K562 (cell line): ENCODE results near the gene HMCN1. TPM values are rescaled to one million over a fixed set of nuclear protein-coding genes. Genes with fewer than 3 reads are reported as not detected.

Experiments
- ASH1L ChIP-seq: fragments of 450-650 bp; IDR thresholded peaks from 2 replicates; pipeline ENCODE4 v1.6.1; 2018; ENCODE audit warnings: borderline replicate concordance, mild to moderate bottlenecking, low read depth; ENCODE audit not compliant: partially characterized antibody
- BACH1 ChIP-seq: fragments of 200-800 bp; sonication (Bioruptor generic); IDR thresholded peaks from 2 replicates; pipeline ENCODE4 v1.6.1; 2016; ENCODE audit warnings: missing genetic modification characterization, missing compliant biosample characterization
- BCL6 ChIP-seq: fragments of 250-450 bp; sonication (Bioruptor Pico); IDR thresholded peaks from 2 replicates; pipeline ENCODE4 v1.4.0; 2020
- CXXC5 ChIP-seq: fragments of 250-450 bp; sonication (Bioruptor Pico); IDR thresholded peaks from 2 replicates; pipeline ENCODE4 v1.8.0; 2022; ENCODE audit warnings: inconsistent platforms, mild to moderate bottlenecking, moderate library complexity
- EWSR1 ChIP-seq: fragments of 450-650 bp; IDR thresholded peaks from 2 replicates; pipeline ENCODE4 v1.6.1; 2018; ENCODE audit warnings: borderline replicate concordance, mild to moderate bottlenecking, low read depth, moderate library complexity; ENCODE audit not compliant: partially characterized antibody
- FOXJ3 ChIP-seq: sonication (generic); formaldehyde crosslinking; IDR thresholded peaks from 2 replicates; pipeline ENCODE4 v1.4.0; 2020; ENCODE audit warnings: mild to moderate bottlenecking, missing genetic modification reagents
- GATA2 ChIP-seq: sonication (generic); formaldehyde crosslinking; IDR thresholded peaks from 2 replicates; pipeline ENCODE4 v1.4.0; 2020; ENCODE audit warnings: mild to moderate bottlenecking, missing genetic modification reagents
- KAT2B ChIP-seq: IDR thresholded peaks from one replicate; pipeline ENCODE4 v1.6.1; 2012; ENCODE audit warnings: low read depth, mild to moderate bottlenecking, control low read depth, inconsistent platforms, low read length, moderate library complexity
- KDM5B ChIP-seq: fragments of 200-600 bp; sonication (generic); IDR thresholded peaks from 2 replicates; pipeline ENCODE4 v1.6.1; 2012; ENCODE audit warnings: low read depth, mild to moderate bottlenecking, moderate library complexity, low read length, control low read depth, inconsistent platforms; ENCODE audit not compliant: insufficient replicate concordance
- NFYB ChIP-seq: IDR thresholded peaks from 2 replicates; pipeline ENCODE4 v1.6.1; 2011; ENCODE audit warnings: mild to moderate bottlenecking, moderate library complexity; ENCODE audit not compliant: insufficient read length; ENCODE audit errors: extremely low read depth
- NRF1 ChIP-seq, 2 experiments: fragments of 450-650 bp; IDR thresholded peaks in 1 of 2; conservative IDR thresholded peaks in 1 of 2; 2 replicates each; pipeline ENCODE4 v1.6.1; 2014; ENCODE audit warnings: mild to moderate bottlenecking in 2 of 2
- RAD21 ChIP-seq, 2 experiments: fragments of 250-450 bp in 1 of 2; fragments of 450-650 bp in 1 of 2; sonication (Bioruptor Pico) in 1 of 2; formaldehyde crosslinking in 1 of 2; IDR thresholded peaks in 1 of 2; conservative IDR thresholded peaks in 1 of 2; 2 replicates each; pipeline versions ENCODE4 v1.4.0 to v1.8.0; 2020 to 2022; ENCODE audit warnings: mild to moderate bottlenecking in 2 of 2, moderate library complexity in 1 of 2
- SLC30A9 ChIP-seq: fragments of 250-450 bp; sonication (Bioruptor Pico); IDR thresholded peaks from 2 replicates; pipeline ENCODE4 v1.8.0; 2022; ENCODE audit warnings: mild to moderate bottlenecking, moderate library complexity
- SMC3 ChIP-seq: conservative IDR thresholded peaks from 2 replicates; pipeline ENCODE4 v1.6.1; 2011; ENCODE audit warnings: low read depth, low read length, improper control_type of control experiment; ENCODE audit not compliant: insufficient read depth
- TAF9B ChIP-seq: fragments of 450-650 bp; IDR thresholded peaks from 2 replicates; pipeline ENCODE4 v1.6.1; 2018; ENCODE audit warnings: mild to moderate bottlenecking; ENCODE audit not compliant: partially characterized antibody
- TGIF2 ChIP-seq: sonication (generic); formaldehyde crosslinking; IDR thresholded peaks from 2 replicates; pipeline ENCODE4 v1.8.1; 2022; ENCODE audit warnings: mild to moderate bottlenecking, missing genetic modification reagents, moderate library complexity
- ZNF239 ChIP-seq: fragments of 250-450 bp; sonication (Bioruptor Pico); IDR thresholded peaks from 2 replicates; pipeline ENCODE4 v1.4.0; 2020; ENCODE audit warnings: mild to moderate bottlenecking
- ZNF436 ChIP-seq: fragments of 250-450, 450-650 bp; sonication (Bioruptor Pico); formaldehyde crosslinking; IDR thresholded peaks from 2 replicates; pipeline ENCODE4 v1.7.0; 2020; ENCODE audit warnings: mild to moderate bottlenecking
- ZNF512 ChIP-seq: IDR thresholded peaks from 2 replicates; pipeline ENCODE4 v1.6.1; 2016; ENCODE audit warnings: missing genetic modification characterization, missing compliant biosample characterization
- ZNF583 ChIP-seq: fragments of 250-450 bp; sonication (Bioruptor Pico); IDR thresholded peaks from 2 replicates; pipeline ENCODE4 v1.4.0; 2020
- polyA plus RNA-seq, 8 experiments: library from polyadenylated mRNA; depleted of rRNA in 4 of 8; stranded (reverse) in 5 of 8; unstranded in 3 of 8; fragments of >200 nt; fragmentation: Nextera tagmentation in 2 of 8; fragmentation: Illumina TruSeq in 1 of 8; extraction: Ambion mirVana in 2 of 8; extraction: Trizol in 1 of 8; gene quantifications; 2 replicates each; pipeline versions ENCODE4 v1.2.1 to v1.2.3, GENCODE V29; 2011 to 2014; ENCODE audit warnings: inconsistent platforms in 1 of 8, missing spikeins in 1 of 8
- total RNA-seq, 7 experiments: library from RNA; depleted of rRNA in 6 of 7; stranded (reverse); fragments of >200 nt in 6 of 7; fragmentation: Illumina TruSeq in 2 of 7; extraction: Trizol in 2 of 7; gene quantifications; 2 replicates each; pipeline versions ENCODE4 v1.2.1 to v1.2.3, GENCODE V29; 2011 to 2021; ENCODE audit warnings: low replicate concordance in 1 of 7
- TF ChIP-seq, protein P1 (sequence below): fragments of 450-650 bp; IDR thresholded peaks from 2 replicates; pipeline ENCODE4 v1.6.1; 2014; ENCODE audit warnings: low read depth, mild to moderate bottlenecking, moderate library complexity, borderline replicate concordance
- TF ChIP-seq, protein P2 (sequence below), 2 experiments: IDR thresholded peaks; 2 replicates each; pipeline ENCODE4 v1.6.1; 2012; ENCODE audit warnings: improper control_type of control experiment in 2 of 2, low read depth in 2 of 2, low read length in 2 of 2, borderline replicate concordance in 1 of 2

HMCN1 gene
- total and polyA plus RNA-seq, 9 of the 15 experiments (the other 6 are each of a cell fraction or from before 2014, with no cell fraction given) = 0.07 to 0.36 (median 0.21) TPM

GRCh38 chr1:185733818-185734735 is at the start of gene HMCN1 (continued):
- TF ChIP-seq ZNF436 (CRISPR knock-in tag) = no peak
- TF ChIP-seq, protein P1, sequence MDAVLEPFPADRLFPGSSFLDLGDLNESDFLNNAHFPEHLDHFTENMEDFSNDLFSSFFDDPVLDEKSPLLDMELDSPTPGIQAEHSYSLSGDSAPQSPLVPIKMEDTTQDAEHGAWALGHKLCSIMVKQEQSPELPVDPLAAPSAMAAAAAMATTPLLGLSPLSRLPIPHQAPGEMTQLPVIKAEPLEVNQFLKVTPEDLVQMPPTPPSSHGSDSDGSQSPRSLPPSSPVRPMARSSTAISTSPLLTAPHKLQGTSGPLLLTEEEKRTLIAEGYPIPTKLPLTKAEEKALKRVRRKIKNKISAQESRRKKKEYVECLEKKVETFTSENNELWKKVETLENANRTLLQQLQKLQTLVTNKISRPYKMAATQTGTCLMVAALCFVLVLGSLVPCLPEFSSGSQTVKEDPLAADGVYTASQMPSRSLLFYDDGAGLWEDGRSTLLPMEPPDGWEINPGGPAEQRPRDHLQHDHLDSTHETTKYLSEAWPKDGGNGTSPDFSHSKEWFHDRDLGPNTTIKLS = no peak
- no peak; the same call in 1 of the 2 replicates for TF ChIP-seq CXXC5 (CRISPR knock-in tag)
- no peak for TF ChIP-seq ASH1L
- TF ChIP-seq FOXJ3 (CRISPR knock-in tag) = no peak
- TF ChIP-seq EWSR1 = no peak
- TF ChIP-seq NFYB = peak; percentile 36
- no peak for TF ChIP-seq BCL6
- peak; percentile 42 to 50 for TF ChIP-seq RAD21 (CRISPR knock-in tag; conservative IDR thresholded peaks at IDR 0.05 in 1 of 2, IDR thresholded peaks at IDR 0.05 in 1 of 2)
- TF ChIP-seq ZNF512 (tag) = no peak
- TF ChIP-seq TAF9B = no peak
- TF ChIP-seq ZNF239 (CRISPR knock-in tag) = no peak
- TF ChIP-seq KAT2B = no peak
- TF ChIP-seq, protein P2, sequence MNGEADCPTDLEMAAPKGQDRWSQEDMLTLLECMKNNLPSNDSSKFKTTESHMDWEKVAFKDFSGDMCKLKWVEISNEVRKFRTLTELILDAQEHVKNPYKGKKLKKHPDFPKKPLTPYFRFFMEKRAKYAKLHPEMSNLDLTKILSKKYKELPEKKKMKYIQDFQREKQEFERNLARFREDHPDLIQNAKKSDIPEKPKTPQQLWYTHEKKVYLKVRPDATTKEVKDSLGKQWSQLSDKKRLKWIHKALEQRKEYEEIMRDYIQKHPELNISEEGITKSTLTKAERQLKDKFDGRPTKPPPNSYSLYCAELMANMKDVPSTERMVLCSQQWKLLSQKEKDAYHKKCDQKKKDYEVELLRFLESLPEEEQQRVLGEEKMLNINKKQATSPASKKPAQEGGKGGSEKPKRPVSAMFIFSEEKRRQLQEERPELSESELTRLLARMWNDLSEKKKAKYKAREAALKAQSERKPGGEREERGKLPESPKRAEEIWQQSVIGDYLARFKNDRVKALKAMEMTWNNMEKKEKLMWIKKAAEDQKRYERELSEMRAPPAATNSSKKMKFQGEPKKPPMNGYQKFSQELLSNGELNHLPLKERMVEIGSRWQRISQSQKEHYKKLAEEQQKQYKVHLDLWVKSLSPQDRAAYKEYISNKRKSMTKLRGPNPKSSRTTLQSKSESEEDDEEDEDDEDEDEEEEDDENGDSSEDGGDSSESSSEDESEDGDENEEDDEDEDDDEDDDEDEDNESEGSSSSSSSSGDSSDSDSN (IDR thresholded peaks at IDR 0.05; ENCODE audit: borderline replicate concordance in 1 of 2, low read depth in 2 of 2, low read length in 2 of 2) = peak; percentile 12 to 38; a peak in 1 of 4 replicates
- TF ChIP-seq SLC30A9 (CRISPR knock-in tag) = no peak
- 0 out of 2 replicates have a peak, but pooled peaks have one; percentile 37 for TF ChIP-seq TGIF2
- peak; percentile 24 for TF ChIP-seq KDM5B
- TF ChIP-seq ZNF583 = 0 out of 2 replicates have a peak, but pooled peaks have one; percentile 32
- TF ChIP-seq NRF1 (conservative IDR thresholded peaks at IDR 0.05 in 1 of 2, IDR thresholded peaks at IDR 0.05 in 1 of 2) = no peak
- TF ChIP-seq GATA2 = peak; percentile 79
- 0 out of 2 replicates have a peak, but pooled peaks have one; percentile 26 for TF ChIP-seq SMC3
- TF ChIP-seq BACH1 (tag) = no peak
